ENCODE results near the gene ENPP1.

DNA sequence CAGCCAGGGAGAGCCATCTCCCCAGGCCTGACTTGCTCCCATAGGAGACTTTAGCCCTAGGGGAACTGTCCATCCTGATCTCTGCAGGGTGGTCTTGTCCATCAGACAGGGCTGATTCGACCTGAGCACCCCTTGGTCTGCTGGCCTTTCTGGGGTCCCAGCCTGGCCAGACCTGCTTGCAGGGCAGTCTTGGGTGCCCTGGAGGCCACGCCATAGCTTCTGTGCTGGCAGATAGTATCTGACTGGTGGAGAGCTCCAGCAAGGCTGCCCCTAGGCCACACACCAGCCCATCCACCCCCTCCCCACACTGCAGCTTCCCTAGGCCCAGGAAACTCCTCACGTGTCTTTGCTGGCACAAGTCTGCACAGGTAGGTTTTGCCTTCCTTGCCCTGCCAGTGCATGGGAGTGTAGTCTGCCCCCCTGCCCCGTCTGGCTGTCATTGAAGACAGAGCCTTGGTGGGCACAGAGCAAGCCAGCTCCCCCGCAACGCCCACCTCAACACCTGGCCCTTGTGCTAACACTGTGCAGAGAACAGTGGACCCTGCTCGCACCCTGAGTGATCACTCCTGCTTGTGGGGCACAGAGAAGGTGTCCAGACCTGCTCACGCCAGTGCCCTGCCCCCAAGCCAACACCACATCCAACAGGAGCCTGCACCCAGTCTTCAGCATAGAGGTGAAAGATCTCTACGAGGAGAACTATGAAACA, 111.0 kb downstream of the ENPP1 start:
- no peak for TF ChIP-seq CTCF (IDR thresholded peaks at IDR 0.05; ENCODE audit: insufficient read depth, low read length, poor library complexity, severe bottlenecking)
- TF ChIP-seq EZH2phosphoT487 (conservative IDR thresholded peaks at IDR 0.05; ENCODE audit: low read length): no peak
